KMS-11 (cell line): ENCODE data around the gene GH2.
A peak's percentile ranks its signal among the peaks of the same experiment; 100 is the strongest.
"Not testable (repeated sequence)": the region's sequence is repeated elsewhere in the genome, so short reads cannot be mapped to it uniquely, and the experiment has no call there.

Experiments
- H2AFZ ChIP-seq: fragments of 200-600 bp; sonication (generic); 2 replicates; pipeline ENCODE4 v1.6.1; 2016; ENCODE audit warnings: antibody characterized with exemption, mixed run types, low read depth
- H3K27ac ChIP-seq: fragments of 200-600 bp; sonication (generic); 2 replicates; pipeline ENCODE4 v1.6.1; 2016; ENCODE audit warnings: mild to moderate bottlenecking, mixed run types
- H3K27me3 ChIP-seq: fragments of 200-600 bp; sonication (generic); 2 replicates; pipeline ENCODE4 v1.6.1; 2017; ENCODE audit warnings: mild to moderate bottlenecking, low read depth, mixed run types, moderate library complexity; ENCODE audit not compliant: insufficient read depth
- H3K36me3 ChIP-seq: fragments of 200-600 bp; sonication (generic); 2 replicates; pipeline ENCODE4 v1.6.1; 2017; ENCODE audit warnings: mild to moderate bottlenecking, mixed run types; ENCODE audit not compliant: insufficient read depth
- H3K4me1 ChIP-seq: fragments of 200-600 bp; sonication (generic); 2 replicates; pipeline ENCODE4 v1.6.1; 2016; ENCODE audit warnings: mild to moderate bottlenecking, low read depth, mixed run types; ENCODE audit not compliant: poor library complexity, severe bottlenecking
- H3K4me2 ChIP-seq: fragments of 200-600 bp; sonication (generic); 2 replicates; pipeline ENCODE4 v1.7.0; 2016; ENCODE audit warnings: mild to moderate bottlenecking, mixed run types
- H3K4me3 ChIP-seq: fragments of 200-600 bp; sonication (generic); IDR thresholded peaks from 2 replicates; pipeline ENCODE4 v1.6.1; 2017; ENCODE audit warnings: low read depth, low read length, mixed read lengths; ENCODE audit not compliant: insufficient read depth
- H3K79me2 ChIP-seq: fragments of 200-600 bp; sonication (generic); 2 replicates; pipeline ENCODE4 v1.6.1; 2016; ENCODE audit warnings: low read depth, mixed run types; ENCODE audit not compliant: insufficient read depth
- H3K9ac ChIP-seq: fragments of 200-600 bp; sonication (generic); 2 replicates; pipeline ENCODE4 v1.6.1; 2016; ENCODE audit warnings: mild to moderate bottlenecking, mixed run types
- H4K20me1 ChIP-seq: fragments of 200-600 bp; sonication (generic); 2 replicates; pipeline ENCODE4 v1.6.1; 2016; ENCODE audit warnings: mild to moderate bottlenecking, mixed run types; ENCODE audit not compliant: insufficient read depth
- CTCF ChIP-seq: fragments of 200-600 bp; sonication (generic); conservative IDR thresholded peaks from 2 replicates; pipeline ENCODE4 v1.6.1; 2017; ENCODE audit warnings: low read depth, mild to moderate bottlenecking, antibody characterized with exemption, low read length, moderate library complexity, mixed read lengths

Gene GH2

DNA sequence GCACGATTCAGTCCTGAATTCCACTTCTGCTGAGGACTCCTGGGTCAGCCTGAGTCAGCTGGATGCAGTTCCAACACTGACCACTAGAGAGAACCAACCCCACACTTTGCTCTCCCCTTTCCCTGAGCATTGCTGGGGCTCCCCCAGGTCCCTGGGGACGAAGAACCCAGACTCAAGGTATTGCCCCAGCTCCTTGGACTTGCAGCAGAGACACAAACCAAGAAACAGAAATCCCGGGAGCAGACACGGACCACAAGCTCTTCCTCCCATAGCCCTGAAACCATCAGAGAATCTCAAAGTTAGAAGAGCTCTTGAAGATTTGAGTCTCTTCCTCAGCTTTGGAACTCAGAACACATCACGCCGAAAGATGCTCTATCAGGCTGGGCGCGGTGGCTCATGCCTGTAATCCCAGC lies 37.6 kb upstream of the GH2 start:
- Histone ChIP-seq H3K9ac (no peak overlapping the region), H2AFZ (no peak overlapping the region), H3K27me3 (peaks cover 16% of the 10 kb centered on the region; the same call in 1 of the 2 replicates), H3K4me1 (no peaks in the 10 kb centered on the region), H3K79me2 (no peaks in the 10 kb centered on the region), H3K36me3 (no peaks in the 10 kb centered on the region), H4K20me1 (no peaks in the 10 kb centered on the region), H3K4me2 (peak overlapping the region; percentile 12; the same call in 1 of the 2 replicates), H3K4me3 (no peak overlapping the region), H3K27ac (no peak overlapping the region)
- TF ChIP-seq CTCF, result peak; percentile 95

GRCh38 chr17:63918789-63919305 lies 37.1 kb upstream of the GH2 start, which contains the start of gene GH1:
Gene GH1 (minus strand): TSS chr17:63918839. CDS start chr17:63918776, 63 bp downstream.
- peak within 1 kb of the TSS; percentile 12; the same call in 1 of the 2 replicates for H3K4me2 ChIP-seq

DNA sequence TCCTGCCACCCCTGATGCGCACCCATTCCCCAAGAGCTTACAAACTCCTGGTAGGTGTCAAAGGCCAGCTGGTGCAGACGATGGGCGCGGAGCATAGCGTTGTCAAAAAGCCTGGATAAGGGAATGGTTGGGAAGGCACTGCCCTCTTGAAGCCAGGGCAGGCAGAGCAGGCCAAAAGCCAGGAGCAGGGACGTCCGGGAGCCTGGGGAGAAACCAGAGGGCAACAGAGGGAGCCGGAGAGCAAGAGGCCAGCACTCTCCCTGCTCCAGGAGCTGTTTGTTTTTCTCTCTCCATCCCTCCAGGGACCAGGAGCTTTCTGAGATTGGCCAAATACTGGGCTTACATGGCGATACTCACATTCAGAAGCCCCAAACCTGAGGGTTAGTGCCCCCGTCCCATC lies 36.6 kb upstream of the GH2 start:
- H3K9ac ChIP-seq, result no peak overlapping the region
- H3K4me1 ChIP-seq, result no peaks in the 10 kb centered on the region

More at GRCh38 chr17:63918789-63919305, 37.1 kb upstream of the GH2 start, which contains the start of gene GH1:
- H3K36me3 ChIP-seq, H4K20me1 ChIP-seq, H2AFZ ChIP-seq, H3K4me3 ChIP-seq, H3K9ac ChIP-seq, H3K27ac ChIP-seq, H3K79me2 ChIP-seq, H3K4me1 ChIP-seq: not testable (repeated sequence)
- H3K27me3 ChIP-seq, result peaks cover 16% of the 10 kb centered on the region; the same call in 1 of the 2 replicates

DNA sequence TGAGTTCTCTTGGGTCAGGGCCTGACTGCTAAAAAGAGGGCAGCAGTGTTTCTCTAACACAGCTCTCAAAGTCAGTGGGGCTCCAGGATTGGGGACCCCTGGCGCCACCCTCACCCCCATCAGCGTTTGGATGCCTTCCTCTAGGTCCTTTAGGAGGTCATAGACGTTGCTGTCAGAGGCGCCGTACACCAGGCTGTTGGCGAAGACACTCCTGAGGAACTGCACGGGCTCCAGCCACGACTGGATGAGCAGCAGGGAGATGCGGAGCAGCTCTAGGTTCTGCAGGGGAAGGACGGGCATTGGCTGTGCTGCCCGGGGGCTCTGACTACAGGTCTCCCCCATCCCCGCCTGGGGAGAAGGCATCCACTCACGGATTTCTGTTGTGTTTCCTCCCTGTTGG lies 35.9 kb upstream of the GH2 start:
- H3K4me2 ChIP-seq, result no peak overlapping the region
- no peak overlapping the region for H2AFZ ChIP-seq
- H3K36me3 ChIP-seq, result no peaks in the 10 kb centered on the region
- no peaks in the 10 kb centered on the region for H3K79me2 ChIP-seq
- no peak for TF ChIP-seq CTCF
- peaks cover 16% of the 10 kb centered on the region; the same call in 1 of the 2 replicates for H3K27me3 ChIP-seq
- H3K27ac ChIP-seq, result no peak overlapping the region
- H4K20me1 ChIP-seq, result no peaks in the 10 kb centered on the region
- no peak overlapping the region for H3K9ac ChIP-seq
- H3K4me1 ChIP-seq, result no peaks in the 10 kb centered on the region
- H3K4me3 ChIP-seq, result no peak overlapping the region

More for the DNA sequence above, 36.6 kb upstream of the GH2 start:
- TF ChIP-seq CTCF, result no peak
- Histone ChIP-seq H3K4me2 (no peak overlapping the region), H3K4me3 (no peak overlapping the region), H3K79me2 (no peaks in the 10 kb centered on the region), H3K27me3 (peaks cover 16% of the 10 kb centered on the region; the same call in 1 of the 2 replicates), H3K27ac (no peak overlapping the region), H4K20me1 (no peaks in the 10 kb centered on the region), H3K36me3 (no peaks in the 10 kb centered on the region), H2AFZ (no peak overlapping the region)

DNA sequence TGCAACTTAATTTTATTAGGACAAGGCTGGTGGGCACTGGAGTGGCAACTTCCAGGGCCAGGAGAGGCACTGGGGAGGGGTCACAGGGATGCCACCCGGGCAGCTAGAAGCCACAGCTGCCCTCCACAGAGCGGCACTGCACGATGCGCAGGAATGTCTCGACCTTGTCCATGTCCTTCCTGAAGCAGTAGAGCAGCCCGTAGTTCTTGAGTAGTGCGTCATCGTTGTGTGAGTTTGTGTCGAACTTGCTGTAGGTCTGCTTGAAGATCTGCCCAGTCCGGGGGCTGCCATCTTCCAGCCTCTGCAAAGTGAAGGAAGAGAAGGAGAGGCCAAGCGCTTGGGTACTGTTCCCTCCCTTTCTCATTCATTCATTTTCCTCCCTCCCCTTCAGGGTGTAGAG lies 35.5 kb upstream of the GH2 start:
- H3K79me2 ChIP-seq, H3K36me3 ChIP-seq, H3K9ac ChIP-seq, H3K27ac ChIP-seq, H3K4me1 ChIP-seq, H3K4me2 ChIP-seq, H2AFZ ChIP-seq, H4K20me1 ChIP-seq, H3K4me3 ChIP-seq: not testable (repeated sequence)
- peaks cover 16% of the 10 kb centered on the region; the same call in 1 of the 2 replicates for H3K27me3 ChIP-seq
